Cardiac fibroblast (primary cell): ENCODE data around the gene SLC35F4.
A peak's percentile ranks its signal among the peaks of the same experiment; 100 is the strongest.

Source experiments
- DNase-seq, 2 donors: peaks; one replicate each; pipeline versions ENCODE4 v3.0.0 to v3.0.0-alpha.2; 2010; ENCODE audit warnings: low read depth in 2 of 2
- H3K4me3 ChIP-seq, 2 donors: replicated peaks in 1 of 2; 1 replicate in 1 of 2; 2 replicates in 1 of 2; pipeline ENCODE4 v1.5.1; 2011; ENCODE audit warnings: low read depth in 2 of 2, low read length in 2 of 2, mild to moderate bottlenecking in 2 of 2, moderate library complexity in 1 of 2
- TF ChIP-seq, protein P1 (sequence below): IDR thresholded peaks from one replicate; pipeline ENCODE4 v1.5.1; 2011; ENCODE audit warnings: low read depth, mild to moderate bottlenecking, low read length, inconsistent platforms

SLC35F4 gene

GRCh38 chr14:57833323-57833722 is 32.6 kb downstream of the SLC35F4 start:
- H3K4me3 ChIP-seq: no peak overlapping the region
- peak; percentile 62 to 98 for DNase-seq
- TF ChIP-seq, protein P1, sequence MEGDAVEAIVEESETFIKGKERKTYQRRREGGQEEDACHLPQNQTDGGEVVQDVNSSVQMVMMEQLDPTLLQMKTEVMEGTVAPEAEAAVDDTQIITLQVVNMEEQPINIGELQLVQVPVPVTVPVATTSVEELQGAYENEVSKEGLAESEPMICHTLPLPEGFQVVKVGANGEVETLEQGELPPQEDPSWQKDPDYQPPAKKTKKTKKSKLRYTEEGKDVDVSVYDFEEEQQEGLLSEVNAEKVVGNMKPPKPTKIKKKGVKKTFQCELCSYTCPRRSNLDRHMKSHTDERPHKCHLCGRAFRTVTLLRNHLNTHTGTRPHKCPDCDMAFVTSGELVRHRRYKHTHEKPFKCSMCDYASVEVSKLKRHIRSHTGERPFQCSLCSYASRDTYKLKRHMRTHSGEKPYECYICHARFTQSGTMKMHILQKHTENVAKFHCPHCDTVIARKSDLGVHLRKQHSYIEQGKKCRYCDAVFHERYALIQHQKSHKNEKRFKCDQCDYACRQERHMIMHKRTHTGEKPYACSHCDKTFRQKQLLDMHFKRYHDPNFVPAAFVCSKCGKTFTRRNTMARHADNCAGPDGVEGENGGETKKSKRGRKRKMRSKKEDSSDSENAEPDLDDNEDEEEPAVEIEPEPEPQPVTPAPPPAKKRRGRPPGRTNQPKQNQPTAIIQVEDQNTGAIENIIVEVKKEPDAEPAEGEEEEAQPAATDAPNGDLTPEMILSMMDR: no peak

DNA sequence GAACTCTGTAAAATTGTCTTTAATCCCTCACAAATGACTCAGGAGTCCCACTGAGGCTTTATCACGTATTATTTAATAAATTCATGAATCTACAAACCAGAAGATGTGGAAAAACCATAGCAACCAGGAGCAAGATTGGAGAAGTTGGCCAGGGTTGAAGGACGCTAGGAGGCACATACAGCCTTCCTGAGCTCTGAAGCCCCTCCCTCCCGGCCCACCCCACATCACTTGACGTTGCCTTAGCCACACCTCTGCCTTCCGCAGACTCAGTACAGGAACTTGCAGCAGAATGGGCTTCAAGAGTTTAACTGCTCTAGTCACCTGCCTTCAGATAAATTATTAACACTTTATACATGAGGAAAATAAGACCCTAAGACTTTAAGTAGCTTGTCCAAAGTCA is 33.9 kb downstream of the SLC35F4 start:
- H3K4me3 ChIP-seq: no peak overlapping the region

DNA sequence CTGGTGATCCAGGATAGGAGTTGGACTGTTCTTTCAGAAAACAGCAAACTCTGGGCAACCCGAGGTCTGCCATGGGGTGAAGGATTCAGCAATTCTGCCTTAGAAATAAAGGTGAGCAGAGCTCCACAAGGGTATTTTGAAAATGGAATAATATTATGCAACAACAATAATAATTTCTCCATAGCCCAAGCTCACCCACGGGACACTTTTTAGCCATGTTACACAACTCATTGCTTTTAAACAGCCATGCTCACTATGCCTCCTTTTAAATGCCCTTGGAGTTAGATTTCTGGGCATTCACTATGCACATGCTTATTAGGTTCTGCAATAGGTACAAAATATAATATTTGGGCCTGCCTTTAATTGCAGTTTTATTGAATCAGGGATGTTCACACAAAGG is 37.2 kb downstream of the SLC35F4 start:
- no peak for DNase-seq
- H3K4me3 ChIP-seq: no peak overlapping the region
- TF ChIP-seq, protein P1: no peak

More for the DNA sequence above, 33.9 kb downstream of the SLC35F4 start:
- no peak for DNase-seq
- TF ChIP-seq, protein P1: no peak

GRCh38 chr14:57823015-57823660 is 42.8 kb downstream of the SLC35F4 start:
- H3K4me3 ChIP-seq: no peak overlapping the region
- no peak for DNase-seq
- TF ChIP-seq, protein P1: no peak

DNA sequence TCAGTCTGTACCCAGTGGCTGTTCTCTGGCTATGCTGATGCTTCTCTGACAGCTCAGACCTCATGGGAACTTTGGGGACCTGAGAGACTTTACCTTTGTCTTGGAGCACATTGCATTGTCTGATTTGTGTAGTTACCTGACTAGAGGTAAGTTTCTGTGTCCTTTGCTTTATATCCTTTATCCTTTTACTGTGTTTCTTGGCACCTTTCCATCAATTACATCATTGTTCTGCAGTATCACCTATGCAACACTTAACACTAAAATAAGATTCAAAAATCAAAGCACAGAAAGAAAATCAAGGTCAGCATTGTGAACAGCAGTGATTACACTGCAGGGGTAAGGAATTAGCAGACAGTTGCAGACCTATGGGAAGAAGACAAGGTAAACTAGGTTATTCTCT is 43.8 kb downstream of the SLC35F4 start:
- H3K4me3 ChIP-seq: no peak overlapping the region
- DNase-seq: no peak
- TF ChIP-seq, protein P1: no peak

DNA sequence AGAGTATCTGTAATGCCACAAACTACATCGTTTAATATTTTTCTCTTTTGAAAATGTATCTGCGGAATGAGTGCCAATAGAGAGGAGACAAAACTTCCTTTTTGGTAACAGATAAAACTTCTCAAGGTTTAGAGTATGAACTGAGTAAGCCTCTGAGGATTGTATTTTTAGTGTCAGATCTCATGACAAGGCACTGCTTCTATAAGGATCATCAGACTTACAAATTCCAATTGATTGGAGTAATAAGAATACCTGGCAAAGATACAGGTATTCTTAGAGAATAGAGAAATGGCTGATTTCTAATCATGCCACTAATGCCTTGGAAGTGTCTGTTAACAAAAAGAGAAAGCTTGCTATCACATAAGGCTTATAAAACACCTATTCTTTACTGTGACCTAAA is 45.3 kb downstream of the SLC35F4 start:
- DNase-seq: no peak
- TF ChIP-seq, protein P1: no peak
- no peak overlapping the region for H3K4me3 ChIP-seq

DNA sequence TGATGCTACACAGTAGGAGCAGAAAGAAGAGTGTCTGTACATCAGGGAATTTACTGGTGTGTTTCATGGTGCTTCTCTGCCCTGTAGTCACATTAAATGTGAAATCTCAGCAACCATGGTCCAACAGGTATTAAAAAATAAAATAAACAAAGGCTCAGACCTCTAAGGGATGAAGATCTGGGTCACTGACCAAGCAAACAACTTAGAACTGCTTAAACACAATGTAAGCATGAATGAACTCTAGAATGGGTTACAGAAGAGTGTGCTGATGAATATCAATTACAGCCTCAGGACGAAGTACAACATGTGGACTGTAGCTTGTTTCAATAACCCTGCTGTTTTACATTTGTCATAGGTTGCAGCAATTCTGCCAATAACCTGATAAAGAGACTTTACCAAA is 47.4 kb downstream of the SLC35F4 start:
- TF ChIP-seq, protein P1: no peak
- H3K4me3 ChIP-seq: no peak overlapping the region
- DNase-seq: no peak
